AML-193 (cell line): ENCODE results near the gene SIAH3.
"Not testable (repeated sequence)": the region's sequence is repeated elsewhere in the genome, so short reads cannot be mapped to it uniquely, and the experiment has no call there.

ENCODE experiments used
- DNase-seq, 2 experiments: peaks; one replicate each; lab custom pipeline; 2025; lab: John Stamatoyannopoulos, UW

Gene SIAH3, protein sequence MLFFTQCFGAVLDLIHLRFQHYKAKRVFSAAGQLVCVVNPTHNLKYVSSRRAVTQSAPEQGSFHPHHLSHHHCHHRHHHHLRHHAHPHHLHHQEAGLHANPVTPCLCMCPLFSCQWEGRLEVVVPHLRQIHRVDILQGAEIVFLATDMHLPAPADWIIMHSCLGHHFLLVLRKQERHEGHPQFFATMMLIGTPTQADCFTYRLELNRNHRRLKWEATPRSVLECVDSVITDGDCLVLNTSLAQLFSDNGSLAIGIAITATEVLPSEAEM

DNA sequence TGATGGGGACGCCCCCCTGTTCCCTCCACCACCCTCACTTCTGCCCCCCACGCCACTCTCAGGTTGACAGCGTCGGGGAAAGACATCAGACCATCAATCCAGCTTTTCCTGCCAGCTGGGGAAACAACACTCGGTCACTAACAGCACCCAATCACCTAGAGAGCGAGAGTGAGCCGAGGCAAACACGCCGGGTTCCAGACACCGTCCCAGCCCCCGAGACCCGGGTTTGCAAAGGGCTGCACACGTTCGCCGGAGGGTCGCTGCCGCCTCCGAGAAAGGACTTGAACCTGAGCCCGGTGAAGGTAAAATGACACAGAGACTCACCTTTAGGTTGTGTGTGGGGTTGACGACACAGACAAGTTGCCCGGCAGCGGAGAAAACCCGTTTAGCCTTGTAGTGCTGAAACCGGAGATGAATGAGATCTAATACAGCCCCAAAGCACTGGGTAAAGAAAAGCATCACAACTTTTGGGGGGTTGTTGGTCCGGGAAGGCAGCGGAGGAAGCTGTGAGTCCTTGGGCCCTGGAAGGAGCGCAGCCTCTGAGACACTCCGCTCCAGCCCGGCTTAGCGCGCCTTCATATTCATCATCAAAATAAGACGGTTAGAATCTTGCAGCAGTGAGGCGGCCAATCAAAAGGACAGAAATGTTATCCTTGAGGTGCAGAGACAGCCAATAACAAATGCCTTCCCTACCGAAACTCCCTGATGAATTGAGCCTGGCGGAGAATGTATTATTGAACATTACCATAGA, at the start of gene SIAH3:
Gene SIAH3, minus strand, starts transcription at position 583 of the 751 bp plus-strand sequence. Its CDS starts 124 bp downstream, at position 459.
- no peak for DNase-seq

DNA sequence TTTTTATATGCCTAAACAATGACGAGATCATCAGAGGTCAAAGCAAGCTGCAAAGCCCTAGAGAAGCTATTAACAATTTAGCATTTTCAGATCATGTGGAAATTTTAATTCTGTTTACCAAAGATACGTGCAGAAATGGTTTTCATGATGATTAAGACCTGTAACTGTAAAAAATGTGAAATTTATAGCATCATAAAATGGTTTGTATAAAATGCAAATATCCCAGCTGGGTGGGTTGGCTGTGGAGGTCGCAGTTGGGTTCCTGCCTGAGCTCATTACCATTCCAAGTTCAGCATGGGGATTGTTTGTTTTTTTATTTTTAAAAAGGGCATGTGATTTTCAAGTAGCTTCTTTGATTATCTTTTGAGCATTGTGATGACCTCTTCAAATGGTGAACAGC, 47.9 kb upstream of the SIAH3 start:
- DNase-seq, result no peak

DNA sequence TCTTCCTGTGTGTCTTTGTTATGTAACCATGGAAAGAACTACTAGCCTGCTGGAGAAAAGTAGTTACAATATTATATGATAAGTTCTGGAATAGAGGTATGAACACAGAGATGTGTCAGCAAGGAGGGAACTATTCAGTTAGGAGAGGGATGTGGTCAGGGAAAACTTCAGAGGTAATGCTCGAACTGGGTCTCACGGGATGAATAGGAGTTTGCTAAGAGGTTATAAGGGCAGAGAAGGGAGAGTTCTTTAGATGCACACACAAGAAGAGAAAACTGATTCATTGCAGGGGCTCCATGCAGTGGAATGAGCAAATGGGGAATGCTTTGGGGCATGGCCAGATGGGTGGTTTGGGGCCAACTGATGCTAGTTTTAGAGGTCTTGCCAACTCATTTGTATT, 46.0 kb upstream of the SIAH3 start:
- DNase-seq, result no peak

DNA sequence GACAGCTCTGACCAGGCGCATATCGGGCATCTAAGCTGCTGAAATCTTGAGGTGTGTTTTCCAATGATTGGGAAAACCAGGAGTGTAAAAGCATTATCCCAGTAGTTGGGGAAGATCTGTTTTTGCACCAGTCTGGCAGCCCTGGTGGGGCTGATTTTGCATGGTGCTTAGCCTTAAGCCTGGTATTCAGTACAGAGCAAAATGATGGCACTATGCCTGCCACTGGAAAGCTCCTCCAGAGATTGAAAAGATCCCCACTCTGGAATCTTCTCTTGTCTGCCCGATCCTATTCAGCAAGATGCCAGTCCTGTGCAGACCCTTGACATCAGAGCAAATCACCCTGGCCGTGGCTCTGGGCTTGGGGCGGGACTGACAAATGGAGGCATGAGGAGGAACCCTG, 44.7 kb upstream of the SIAH3 start:
- DNase-seq, result no peak

DNA sequence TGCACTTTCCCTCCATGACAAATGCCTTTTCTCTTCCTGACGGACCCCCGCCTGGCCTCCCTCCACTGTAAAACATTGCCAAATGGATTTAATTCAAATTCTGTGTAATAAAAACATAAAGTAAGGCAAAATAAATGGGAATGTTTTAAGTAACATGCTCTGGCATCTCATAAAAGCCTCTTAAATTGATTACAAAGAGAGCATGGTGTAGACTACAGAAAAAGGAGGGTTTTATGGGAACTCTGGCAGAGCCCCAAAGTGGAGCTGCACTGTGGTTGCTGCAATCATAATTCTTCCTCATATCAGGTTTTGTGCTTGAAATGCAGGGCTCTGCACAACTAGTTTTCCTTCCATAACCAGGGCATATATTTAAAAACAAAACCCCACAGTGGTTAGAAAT, 44.3 kb upstream of the SIAH3 start:
- no peak for DNase-seq

DNA sequence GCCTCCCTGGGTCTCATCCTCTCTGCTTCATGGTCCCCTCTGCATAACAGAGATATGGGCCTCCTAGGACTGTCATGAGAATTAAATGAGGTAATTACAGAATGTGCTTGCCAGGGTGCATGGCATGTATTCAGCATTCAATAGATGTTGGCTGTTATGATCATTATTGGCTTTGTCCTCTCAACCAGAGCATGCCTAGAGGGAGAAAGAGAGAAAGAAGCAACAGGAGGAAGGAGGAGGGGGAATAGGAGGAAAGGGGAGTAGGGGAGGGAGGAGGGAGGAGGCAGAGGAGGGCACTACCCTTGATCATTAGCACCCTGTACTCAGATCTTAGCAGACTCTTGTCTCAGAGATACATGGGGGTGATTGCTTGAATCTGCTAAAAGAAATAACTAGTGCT, 41.0 kb upstream of the SIAH3 start:
- no peak for DNase-seq

DNA sequence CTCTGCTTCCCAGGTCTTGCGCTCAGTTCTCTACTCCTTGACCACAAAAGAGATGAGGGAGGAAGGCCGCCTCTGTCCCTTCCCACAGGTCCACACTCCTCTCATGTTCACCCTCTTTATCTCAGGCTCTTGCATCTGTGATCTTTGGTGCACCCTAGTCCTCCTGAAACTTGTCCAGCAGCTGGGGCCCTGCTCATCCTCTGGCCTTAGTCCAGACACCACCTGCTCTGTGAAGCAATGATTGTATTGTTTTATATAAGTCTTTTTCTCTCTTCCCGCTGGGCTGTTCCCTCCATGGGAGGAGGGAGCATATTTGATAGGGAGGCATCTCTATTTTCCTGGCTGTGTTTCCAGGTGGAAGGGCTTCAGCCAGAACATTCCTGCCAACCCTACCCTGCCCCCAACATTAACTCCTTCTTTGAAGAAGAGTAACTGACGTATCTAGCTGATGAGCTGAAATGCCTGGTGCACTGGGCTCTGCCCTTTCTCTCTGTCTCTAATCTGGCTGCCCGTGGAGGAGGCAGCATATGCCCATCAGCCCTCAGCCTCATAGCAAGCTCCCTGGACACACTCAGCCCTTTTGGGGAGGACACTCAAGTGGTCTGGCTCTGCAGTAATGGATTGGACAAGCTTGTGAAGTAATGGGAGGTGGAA, 38.2 kb upstream of the SIAH3 start:
- no peak for DNase-seq

DNA sequence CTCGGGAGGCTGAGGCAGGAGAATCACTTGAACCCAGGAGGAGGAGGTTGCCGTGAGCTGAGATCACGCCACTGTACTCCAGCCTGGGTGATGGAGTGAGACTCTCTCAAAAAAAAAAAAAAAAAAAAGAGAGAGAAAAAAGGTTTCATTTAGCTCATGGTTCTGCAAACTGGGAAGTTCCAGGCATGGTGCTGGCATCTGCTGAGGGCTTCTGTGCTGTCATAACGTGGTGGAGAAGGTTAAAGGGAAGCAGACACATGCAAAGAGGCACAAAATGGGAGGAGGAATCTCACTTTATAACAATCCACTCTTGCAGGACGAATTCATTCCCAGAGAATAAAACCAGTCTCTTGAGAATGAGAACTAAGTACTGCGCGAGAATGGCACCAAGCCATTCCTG, 34.9 kb upstream of the SIAH3 start:
- DNase-seq, result no peak

DNA sequence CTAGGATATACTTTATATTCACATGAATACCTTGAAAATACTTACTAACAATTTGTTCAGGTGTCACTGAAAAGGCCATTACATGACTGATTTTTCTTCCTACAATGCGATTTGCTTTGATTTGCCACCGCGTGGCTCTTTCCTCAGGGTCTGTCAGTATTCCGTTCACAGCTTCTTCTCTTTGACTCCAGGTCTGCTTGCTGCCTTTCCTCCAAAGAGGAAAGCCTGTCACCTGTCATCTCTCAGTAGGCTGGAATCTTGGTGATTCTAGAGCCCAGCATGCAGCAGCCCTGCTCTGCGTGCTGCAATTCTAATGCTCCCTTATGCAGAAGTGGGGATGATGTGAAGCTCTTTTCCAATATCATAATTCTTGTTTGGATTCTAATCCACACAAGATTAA, 33.6 kb upstream of the SIAH3 start:
- no peak for DNase-seq

DNA sequence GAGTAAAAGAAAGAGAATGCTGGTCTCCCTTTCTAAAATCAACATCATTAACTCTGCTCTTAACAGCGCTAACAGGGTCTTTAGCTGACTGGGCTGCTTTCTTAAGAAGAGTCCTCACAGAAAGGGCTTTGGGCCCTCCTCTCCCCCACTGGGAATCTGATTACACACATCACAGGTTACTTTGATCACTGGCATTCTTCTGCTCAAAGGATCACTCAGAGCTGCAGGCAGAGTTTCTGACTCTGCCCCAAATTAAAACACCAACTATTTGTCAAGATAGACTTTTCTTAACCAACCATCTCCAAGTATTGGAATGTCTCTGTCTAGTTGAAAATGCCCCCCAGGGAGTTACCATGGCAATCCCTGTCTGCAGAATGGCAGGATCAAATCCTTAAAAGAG, 31.1 kb upstream of the SIAH3 start:
- no peak for DNase-seq

DNA sequence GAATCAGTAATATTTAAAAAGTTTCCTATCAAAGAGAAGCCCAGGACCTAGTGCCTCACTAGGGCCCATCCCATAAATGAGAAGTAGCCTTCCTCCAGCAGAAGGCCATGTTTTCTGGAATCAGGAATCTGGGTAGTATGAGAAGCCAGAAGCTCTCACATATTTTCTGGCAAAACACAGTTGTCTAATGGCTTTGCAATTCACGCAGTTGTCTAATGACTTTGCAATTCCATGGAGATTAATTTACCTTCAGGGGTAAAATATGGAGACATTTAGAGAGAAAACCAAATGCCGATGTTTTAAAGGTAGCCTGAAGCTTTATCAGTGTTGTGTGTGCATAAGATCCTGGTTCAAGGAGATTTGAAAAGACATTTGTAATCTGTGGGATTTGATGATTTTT, 29.8 kb upstream of the SIAH3 start:
- no peak for DNase-seq

DNA sequence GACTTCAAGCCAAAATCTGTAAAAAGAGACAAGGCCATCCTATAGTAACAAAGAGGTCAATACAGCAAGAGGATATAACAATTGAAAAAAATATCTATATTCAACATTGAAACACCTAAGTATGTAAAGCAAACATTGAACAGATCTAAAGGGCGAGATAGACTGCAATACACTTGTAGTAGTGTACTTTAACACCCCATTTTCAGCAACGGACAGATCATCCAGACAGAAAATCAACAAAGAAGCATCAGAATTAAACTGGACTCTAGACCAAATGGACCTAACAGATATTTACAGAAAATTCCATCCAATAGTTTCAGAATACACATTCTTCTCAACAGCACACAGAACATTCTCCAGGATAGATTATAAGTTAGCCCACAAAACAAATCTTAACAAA, 28.7 kb upstream of the SIAH3 start:
- no peak for DNase-seq

DNA sequence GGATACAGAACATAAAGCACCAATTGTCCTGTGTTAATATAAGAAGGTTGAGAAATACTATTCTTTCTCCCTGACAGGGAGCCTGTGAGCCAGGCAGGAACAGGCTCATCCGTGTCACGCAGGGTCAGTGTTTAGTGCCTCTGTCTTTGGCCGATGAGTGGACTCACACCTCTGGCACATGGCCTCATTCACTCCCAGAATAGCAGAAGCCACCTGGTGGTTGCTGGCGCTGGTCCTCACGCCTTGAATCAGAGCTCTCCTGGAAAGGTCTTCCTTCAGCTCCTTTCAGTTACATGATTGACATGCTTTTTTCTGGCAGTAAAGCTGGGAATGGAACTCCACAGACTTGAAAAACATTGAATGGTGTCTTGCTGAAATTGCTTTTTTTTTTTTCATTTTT, 28.1 kb upstream of the SIAH3 start:
- no peak for DNase-seq

DNA sequence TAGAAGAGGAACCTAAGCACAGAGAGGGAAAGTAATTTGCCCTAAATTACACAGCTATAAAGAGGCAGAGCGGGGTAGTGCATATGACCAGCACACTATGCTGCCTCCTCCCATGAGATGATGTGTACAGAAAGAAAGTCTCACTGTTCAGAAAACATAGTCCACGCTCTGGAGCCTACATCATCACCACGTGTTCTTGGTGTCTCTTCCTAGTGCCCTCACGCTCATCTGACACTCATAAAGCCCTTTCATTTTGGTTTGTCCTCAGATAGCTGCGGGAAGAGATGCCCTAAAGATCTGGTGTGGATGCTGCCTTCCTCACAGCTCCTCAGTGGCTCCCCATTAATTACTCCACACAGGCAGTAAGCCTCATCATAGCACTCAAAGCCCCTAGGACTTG, 27.4 kb upstream of the SIAH3 start:
- DNase-seq, result no peak

DNA sequence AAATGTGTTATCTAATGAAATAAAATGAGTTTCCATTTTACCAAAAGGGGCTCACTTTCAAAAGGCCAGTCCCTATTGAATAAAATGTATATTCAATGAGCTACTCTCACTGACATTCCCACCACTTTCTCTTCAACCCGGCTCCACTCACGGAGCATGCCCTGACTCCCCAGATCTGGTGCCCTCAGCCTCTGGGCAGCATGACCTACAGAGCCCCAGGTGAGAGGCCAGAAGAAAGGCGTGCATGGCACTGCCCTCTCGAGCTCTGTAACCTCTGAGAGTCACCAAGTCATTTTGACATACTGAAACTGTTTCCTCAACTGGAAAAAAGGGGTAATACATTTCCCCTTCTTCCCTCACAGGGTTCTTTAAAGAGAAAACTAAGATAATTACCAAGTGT, 25.2 kb upstream of the SIAH3 start:
- no peak for DNase-seq

DNA sequence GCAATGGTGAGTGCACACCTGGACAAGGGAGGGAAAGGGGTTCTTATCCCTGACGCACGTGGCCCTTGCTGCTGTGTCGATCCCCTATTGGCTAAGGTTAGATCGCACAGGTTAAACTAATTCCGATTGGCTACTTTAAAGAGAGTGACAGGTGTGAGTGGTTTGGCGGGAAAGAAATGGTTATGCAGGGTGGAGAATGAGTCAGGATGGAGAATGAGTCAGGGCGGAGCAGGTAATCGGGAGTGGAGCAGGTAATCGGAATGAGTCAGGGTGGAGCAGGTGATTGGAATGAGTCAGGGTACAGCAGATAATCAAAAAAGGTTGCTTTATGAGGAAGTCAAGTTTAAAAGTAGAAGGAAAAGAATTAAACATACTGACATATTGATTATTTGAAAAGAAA, 24.4 kb upstream of the SIAH3 start:
- DNase-seq, result no peak

DNA sequence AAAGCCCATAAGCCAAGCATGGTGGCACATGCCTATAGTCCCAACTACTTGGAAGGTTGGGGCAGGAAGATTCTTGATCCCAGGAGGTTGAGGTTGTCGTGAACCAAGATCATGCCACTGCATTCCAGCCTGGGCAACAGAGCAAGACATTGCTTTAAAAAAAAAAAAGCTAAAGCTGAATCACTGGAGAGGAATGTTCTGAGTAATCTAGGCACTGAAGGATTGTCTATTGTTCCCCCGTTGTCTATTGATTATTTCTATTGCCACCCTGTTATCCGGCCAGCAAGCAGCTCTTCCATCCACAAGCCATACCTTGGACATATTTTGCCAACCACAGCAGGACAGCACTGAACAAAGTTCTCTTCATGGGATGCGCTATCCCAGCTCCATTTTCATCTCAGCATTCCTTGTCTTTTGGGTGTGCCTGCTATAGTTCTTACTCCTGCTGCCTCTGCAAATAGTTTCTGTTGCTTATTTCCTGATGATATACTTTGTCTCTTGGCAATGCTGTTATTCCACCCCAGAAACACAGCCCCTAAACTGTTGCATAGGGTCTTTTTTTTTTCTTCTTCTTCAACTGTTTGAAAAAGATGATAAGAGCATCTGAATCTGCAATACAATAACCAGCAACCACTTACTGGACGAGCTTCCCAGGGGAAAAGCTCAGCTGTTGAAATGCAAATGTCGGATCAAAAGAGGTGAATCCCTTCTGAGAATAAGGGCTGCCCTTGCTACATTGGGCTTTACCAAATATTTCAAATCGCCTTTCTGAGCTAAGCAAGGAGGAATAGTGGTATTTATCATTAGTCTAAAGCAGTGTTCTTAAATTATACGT, 22.2 kb upstream of the SIAH3 start:
- no peak for DNase-seq

DNA sequence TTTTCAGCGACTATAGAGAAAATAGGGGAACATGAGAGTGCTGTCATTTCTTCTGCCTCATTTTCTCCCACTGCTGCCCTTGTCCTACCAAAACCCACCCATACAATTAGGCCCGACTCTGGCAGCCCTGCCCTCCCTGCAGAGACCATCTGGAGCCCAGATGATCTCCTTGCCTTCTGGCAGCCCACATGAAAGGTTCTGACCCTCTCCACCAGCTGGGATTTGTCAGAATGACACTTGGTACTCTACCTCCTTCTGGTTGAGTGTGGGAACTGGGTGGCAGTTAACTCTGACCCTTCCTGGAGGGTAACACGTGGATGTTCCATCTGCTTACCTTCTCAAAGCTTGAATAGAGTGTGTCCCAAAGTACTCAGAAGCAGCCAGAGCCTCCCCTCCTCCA, 21.0 kb upstream of the SIAH3 start:
- no peak for DNase-seq

DNA sequence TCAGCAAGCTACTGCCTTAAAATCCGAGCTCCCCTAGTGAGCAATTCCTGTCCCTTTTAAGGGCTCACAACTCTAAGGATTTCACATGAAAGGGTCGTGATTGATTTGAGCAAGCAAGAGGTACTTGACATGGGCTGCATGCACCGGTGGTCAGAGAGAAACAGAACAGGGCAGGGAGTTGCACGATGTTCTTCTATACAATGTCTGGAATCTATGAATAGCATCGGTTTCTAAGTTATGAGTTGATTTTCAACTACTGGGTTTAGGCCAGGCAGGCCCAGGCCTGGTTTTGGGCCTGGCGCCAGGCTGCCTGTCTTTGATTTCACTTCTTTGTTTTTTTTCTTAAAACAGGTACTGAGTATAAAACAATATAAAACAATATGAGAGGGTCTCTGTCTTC, 19.6 kb upstream of the SIAH3 start:
- not testable (repeated sequence) for DNase-seq

DNA sequence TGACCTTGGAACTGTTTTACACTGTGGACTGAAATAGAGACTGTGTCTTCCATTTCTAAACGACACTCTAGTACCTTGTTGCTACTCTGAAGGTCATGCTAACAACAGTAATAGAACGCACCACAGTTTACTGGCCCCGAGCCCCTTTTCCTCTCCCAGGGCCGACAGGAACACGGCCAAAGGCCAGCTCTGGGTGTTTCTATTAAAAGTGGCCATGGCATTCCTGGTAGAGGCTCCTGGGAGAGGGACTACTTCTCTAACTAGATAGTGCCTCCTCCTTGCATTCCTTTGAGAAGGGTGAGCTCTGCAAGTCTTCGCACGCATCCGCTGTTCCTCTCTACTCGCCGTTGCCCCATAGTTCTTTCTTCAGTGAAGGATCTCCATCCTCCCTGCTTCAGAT, 18.7 kb upstream of the SIAH3 start:
- DNase-seq, result no peak

DNA sequence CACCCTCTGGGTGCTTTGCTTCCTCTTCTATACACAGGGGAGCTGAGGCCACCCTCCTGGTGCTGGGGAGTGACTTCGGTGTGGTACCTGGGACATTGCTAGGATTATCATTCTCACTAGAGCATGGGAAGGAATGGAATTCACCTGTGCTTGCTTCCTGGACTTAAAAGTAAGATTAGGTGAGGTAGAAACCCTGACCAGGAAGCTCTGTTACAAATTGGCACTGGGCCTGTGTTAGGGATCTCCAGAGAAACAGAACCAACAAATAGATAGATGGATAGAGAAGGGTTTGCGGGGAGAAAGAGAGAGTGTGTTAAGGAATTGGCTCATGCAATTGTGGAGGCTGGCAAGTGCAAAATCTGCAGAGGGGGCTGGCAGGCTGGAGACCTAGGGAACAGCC, 13.9 kb upstream of the SIAH3 start:
- no peak for DNase-seq
